GM12875 (cell line): ENCODE data around the gene SASH1.

ENCODE experiments used
- H3K4me3 ChIP-seq: one replicate; pipeline ENCODE4 v1.5.1; 2011; ENCODE audit warnings: low read depth, low read length, control low read depth
- TF ChIP-seq, protein P1 (sequence below): IDR thresholded peaks from 2 replicates; pipeline ENCODE4 v1.5.1; 2011; ENCODE audit warnings: low read depth, mild to moderate bottlenecking, control low read depth, inconsistent platforms, low read length, moderate library complexity, borderline replicate concordance; ENCODE audit not compliant: insufficient read depth

SASH1 gene

GRCh38 chr6:148405894-148406293 lies 63.3 kb downstream of the SASH1 start:
- TF ChIP-seq, protein P1, sequence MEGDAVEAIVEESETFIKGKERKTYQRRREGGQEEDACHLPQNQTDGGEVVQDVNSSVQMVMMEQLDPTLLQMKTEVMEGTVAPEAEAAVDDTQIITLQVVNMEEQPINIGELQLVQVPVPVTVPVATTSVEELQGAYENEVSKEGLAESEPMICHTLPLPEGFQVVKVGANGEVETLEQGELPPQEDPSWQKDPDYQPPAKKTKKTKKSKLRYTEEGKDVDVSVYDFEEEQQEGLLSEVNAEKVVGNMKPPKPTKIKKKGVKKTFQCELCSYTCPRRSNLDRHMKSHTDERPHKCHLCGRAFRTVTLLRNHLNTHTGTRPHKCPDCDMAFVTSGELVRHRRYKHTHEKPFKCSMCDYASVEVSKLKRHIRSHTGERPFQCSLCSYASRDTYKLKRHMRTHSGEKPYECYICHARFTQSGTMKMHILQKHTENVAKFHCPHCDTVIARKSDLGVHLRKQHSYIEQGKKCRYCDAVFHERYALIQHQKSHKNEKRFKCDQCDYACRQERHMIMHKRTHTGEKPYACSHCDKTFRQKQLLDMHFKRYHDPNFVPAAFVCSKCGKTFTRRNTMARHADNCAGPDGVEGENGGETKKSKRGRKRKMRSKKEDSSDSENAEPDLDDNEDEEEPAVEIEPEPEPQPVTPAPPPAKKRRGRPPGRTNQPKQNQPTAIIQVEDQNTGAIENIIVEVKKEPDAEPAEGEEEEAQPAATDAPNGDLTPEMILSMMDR = no peak
- H3K4me3 ChIP-seq = no peak overlapping the region

- H3K4me3 ChIP-seq = no peak overlapping the region
- TF ChIP-seq, protein P1 = no peak
Observed at GRCh38 chr6:148406579-148407371, 64.1 kb downstream of the SASH1 start.

DNA sequence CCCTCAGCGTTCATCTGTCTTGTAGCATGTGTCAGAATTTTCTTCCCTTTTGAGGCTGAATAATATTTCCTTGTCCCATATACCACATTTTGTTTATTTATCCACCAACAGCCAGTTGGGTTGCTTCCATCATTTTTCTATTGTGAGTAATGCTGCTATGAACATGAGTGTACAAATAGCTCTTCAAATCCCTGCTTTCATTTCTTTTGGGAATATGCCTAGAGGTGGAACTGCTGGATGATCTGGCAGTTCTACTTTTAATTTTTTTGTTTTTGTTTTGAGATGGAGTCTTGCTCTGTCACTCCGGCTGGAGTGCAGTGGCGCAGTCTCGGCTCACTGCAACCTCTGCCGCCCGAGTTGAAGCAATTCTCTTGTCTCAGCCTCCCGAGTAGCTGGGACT lies 64.7 kb downstream of the SASH1 start:
- TF ChIP-seq, protein P1 = no peak

GRCh38 chr6:148413321-148414091 lies 70.9 kb downstream of the SASH1 start:
- H3K4me3 ChIP-seq = no peak overlapping the region
- TF ChIP-seq, protein P1 = no peak

More for the DNA sequence above, 64.7 kb downstream of the SASH1 start:
- H3K4me3 ChIP-seq = no peak overlapping the region

- H3K4me3 ChIP-seq = no peak overlapping the region
- TF ChIP-seq, protein P1 = no peak
Observed at GRCh38 chr6:148414092-148414489, 71.5 kb downstream of the SASH1 start.

GRCh38 chr6:148414836-148415235 lies 72.2 kb downstream of the SASH1 start:
- H3K4me3 ChIP-seq = no peak overlapping the region

More at GRCh38 chr6:148414836-148415235, 72.2 kb downstream of the SASH1 start:
- TF ChIP-seq, protein P1 = no peak
